Esophagus muscularis mucosa (tissue), 4 donors: ENCODE measurements around the gene GALNT2. TPM values are rescaled to one million over a fixed set of nuclear protein-coding genes. Genes with fewer than 3 reads are reported as not detected.

Source experiments
- DNase-seq: peaks from one replicate; pipeline ENCODE4 v3.0.0-alpha.2; 2017; ENCODE audit errors: extremely low spot score
- H3K27ac ChIP-seq, 4 donors: fragments of 200-600 bp; sonication (generic); replicated peaks in 1 of 4; 1 replicate in 3 of 4; 2 replicates in 1 of 4; pipeline ENCODE4 v1.5.1; 2016 to 2019; ENCODE audit warnings: mild to moderate bottlenecking in 1 of 4
- H3K27me3 ChIP-seq, 4 donors: fragments of 200-600 bp; sonication (generic); one replicate each; pipeline versions ENCODE4 v1.5.1 to v1.6.0; 2016 to 2019
- H3K36me3 ChIP-seq, 4 donors: fragments of 200-600 bp; sonication (generic); one replicate each; pipeline ENCODE4 v1.5.1; 2016 to 2019
- H3K4me1 ChIP-seq, 4 donors: fragments of 200-600 bp; sonication (generic); one replicate each; pipeline ENCODE4 v1.5.1; 2016 to 2019
- H3K4me3 ChIP-seq, 4 donors: fragments of 200-600 bp; sonication (generic); 1 replicate in 2 of 4; 2 replicates in 2 of 4; pipeline ENCODE4 v1.5.1; 2016 to 2019; ENCODE audit warnings: mild to moderate bottlenecking in 4 of 4, moderate library complexity in 1 of 4
- H3K9me3 ChIP-seq, 4 donors: fragments of 200-600 bp; sonication (generic); 1 replicate in 3 of 4; 2 replicates in 1 of 4; pipeline ENCODE4 v1.5.1; 2016 to 2019
- EP300 ChIP-seq: sonication (generic); formaldehyde crosslinking; IDR thresholded peaks from one replicate; pipeline ENCODE4 v1.6.1; 2017; ENCODE audit warnings: antibody characterized with exemption
- POLR2A ChIP-seq: fragments of 450-650 bp; IDR thresholded peaks from one replicate; pipeline ENCODE4 v1.6.1; 2017; ENCODE audit warnings: antibody characterized with exemption, moderate library complexity, mild to moderate bottlenecking, low read depth
- POLR2AphosphoS5 ChIP-seq, 2 donors: sonication (generic); formaldehyde crosslinking; IDR thresholded peaks; one replicate each; pipeline ENCODE4 v1.6.1; 2017; ENCODE audit warnings: antibody characterized with exemption in 2 of 2
- WGBS: methylation state at CpG from one replicate; pipeline ENCODE4 v1.1.5; 2018; 5-methylcytosine and 5-hydroxymethylcytosine counted together
- intact Hi-C: fragments of 100-400 bp; cut with DNase I; formaldehyde crosslinking; loops from one replicate; pipeline ENCODE4 v1.15.1; 2023
- total RNA-seq, 4 donors: library from RNA; depleted of rRNA; stranded (reverse); fragments of >200 nt; gene quantifications; one replicate each; pipeline versions ENCODE4 v1.1.0 to v1.2.1, GENCODE V29; 2016
- TF ChIP-seq, protein P1 (sequence below), 3 experiments: fragments of 200-600 bp in 2 of 3; fragments of 450-650 bp in 1 of 3; sonication (generic) in 2 of 3; IDR thresholded peaks; one replicate each; pipeline ENCODE4 v1.5.1; 2017 to 2019; ENCODE audit warnings: antibody characterized with exemption in 3 of 3, mild to moderate bottlenecking in 2 of 3, moderate library complexity in 1 of 3

Gene GALNT2
- total RNA-seq, 4 donors from 2014 or later: 89.6 to 145 (median 129) TPM

GRCh38 chr1:230246551-230246950, 179.5 kb downstream of the GALNT2 start:
- intact Hi-C loops: no loop called here
- Histone ChIP-seq H3K36me3 (peaks cover 60 to 96% (median 73%) of the 10 kb centered on the region in 4 donors), H3K27me3 (no peaks in the 10 kb centered on the region), H3K27ac (no peak overlapping the region), H3K4me3 (no peak overlapping the region), H3K4me1 (peaks cover 0 to 26% (median 5%) of the 10 kb centered on the region in 4 donors), H3K9me3 (no peaks in the 10 kb centered on the region)
- 94% methylated on average over 4 of the region's 4 CpGs for WGBS
- DNase-seq: no peak
- TF ChIP-seq POLR2AphosphoS5 (IDR thresholded peaks at IDR 0.05) (no peak), EP300 (no peak), POLR2A (no peak)
- TF ChIP-seq, protein P1, sequence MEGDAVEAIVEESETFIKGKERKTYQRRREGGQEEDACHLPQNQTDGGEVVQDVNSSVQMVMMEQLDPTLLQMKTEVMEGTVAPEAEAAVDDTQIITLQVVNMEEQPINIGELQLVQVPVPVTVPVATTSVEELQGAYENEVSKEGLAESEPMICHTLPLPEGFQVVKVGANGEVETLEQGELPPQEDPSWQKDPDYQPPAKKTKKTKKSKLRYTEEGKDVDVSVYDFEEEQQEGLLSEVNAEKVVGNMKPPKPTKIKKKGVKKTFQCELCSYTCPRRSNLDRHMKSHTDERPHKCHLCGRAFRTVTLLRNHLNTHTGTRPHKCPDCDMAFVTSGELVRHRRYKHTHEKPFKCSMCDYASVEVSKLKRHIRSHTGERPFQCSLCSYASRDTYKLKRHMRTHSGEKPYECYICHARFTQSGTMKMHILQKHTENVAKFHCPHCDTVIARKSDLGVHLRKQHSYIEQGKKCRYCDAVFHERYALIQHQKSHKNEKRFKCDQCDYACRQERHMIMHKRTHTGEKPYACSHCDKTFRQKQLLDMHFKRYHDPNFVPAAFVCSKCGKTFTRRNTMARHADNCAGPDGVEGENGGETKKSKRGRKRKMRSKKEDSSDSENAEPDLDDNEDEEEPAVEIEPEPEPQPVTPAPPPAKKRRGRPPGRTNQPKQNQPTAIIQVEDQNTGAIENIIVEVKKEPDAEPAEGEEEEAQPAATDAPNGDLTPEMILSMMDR (IDR thresholded peaks at IDR 0.05): no peak

DNA sequence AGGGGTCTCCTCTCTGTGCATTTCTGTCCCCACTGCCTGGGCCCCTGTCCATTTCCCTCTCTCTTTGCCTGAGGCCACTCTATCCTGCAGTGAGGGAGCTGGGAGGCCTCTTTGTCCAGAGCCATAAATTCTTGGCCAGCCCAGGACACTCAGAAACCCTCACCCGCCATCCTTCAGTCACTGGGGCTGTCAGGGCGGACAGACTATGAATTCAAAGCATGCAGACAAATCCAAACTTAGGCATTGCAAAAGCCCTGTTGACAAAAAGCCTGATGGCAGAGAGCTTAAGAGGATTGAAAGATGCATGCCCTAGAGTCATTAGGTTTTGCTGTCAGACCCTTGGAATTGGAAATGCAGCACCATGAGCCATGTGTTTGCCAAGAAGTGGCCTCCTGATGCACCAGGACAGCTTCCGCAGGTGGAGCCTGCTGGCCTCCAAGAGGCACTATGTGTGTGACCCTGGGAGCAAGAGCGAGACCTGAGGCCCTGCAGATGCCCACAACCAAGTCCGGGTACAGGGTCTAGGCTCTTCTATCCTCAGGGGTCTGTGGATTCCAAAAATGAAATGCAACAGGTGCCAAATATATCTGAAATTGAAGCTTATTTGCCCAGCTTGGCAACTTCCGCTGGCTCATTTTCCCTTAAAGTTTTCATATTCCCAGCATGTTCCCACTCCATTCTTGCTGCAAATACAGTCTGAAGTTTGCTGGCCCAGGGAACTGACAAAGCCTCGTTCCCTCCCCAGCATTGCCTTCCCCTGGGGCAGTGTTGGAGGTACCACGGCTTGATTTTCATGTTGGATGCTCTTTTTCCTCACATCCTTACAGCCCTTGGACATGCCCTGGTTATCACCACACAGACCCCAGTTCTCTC, 181.2 kb downstream of the GALNT2 start:
- intact Hi-C loops: no loop called here
- no peaks in the 10 kb centered on the region for H3K9me3 ChIP-seq
- H3K27me3 ChIP-seq: no peaks in the 10 kb centered on the region
- no peak for TF ChIP-seq POLR2AphosphoS5 (IDR thresholded peaks at IDR 0.05)
- TF ChIP-seq, protein P1 (IDR thresholded peaks at IDR 0.05): no peak
- no peak for TF ChIP-seq EP300
- TF ChIP-seq POLR2A: no peak
- no peak for DNase-seq
- 83% methylated on average over 5 of the region's 8 CpGs for WGBS
- H3K36me3 ChIP-seq: peaks cover 63 to 98% (median 75%) of the 10 kb centered on the region in 4 donors
- peaks cover 0 to 26% (median 5%) of the 10 kb centered on the region in 4 donors for H3K4me1 ChIP-seq
- no peak overlapping the region for H3K27ac ChIP-seq
- no peak overlapping the region for H3K4me3 ChIP-seq

- TF ChIP-seq POLR2AphosphoS5 (IDR thresholded peaks at IDR 0.05) (no peak), POLR2A (no peak), EP300 (no peak)
- H3K4me3 ChIP-seq: no peak overlapping the region
- H3K36me3 ChIP-seq: peaks cover 61 to 98% (median 73%) of the 10 kb centered on the region in 4 donors
- H3K9me3 ChIP-seq: no peaks in the 10 kb centered on the region
- peaks cover 0 to 26% (median 5%) of the 10 kb centered on the region in 4 donors for H3K4me1 ChIP-seq
- no peaks in the 10 kb centered on the region for H3K27me3 ChIP-seq
- intact Hi-C loops: no loop called here
- WGBS: 57% methylated on average over 7 of the region's 7 CpGs
- no peak overlapping the region for H3K27ac ChIP-seq
- no peak for DNase-seq
These were observed 181.8 kb downstream of the GALNT2 start for GRCh38 chr1:230248889-230249270.

DNA sequence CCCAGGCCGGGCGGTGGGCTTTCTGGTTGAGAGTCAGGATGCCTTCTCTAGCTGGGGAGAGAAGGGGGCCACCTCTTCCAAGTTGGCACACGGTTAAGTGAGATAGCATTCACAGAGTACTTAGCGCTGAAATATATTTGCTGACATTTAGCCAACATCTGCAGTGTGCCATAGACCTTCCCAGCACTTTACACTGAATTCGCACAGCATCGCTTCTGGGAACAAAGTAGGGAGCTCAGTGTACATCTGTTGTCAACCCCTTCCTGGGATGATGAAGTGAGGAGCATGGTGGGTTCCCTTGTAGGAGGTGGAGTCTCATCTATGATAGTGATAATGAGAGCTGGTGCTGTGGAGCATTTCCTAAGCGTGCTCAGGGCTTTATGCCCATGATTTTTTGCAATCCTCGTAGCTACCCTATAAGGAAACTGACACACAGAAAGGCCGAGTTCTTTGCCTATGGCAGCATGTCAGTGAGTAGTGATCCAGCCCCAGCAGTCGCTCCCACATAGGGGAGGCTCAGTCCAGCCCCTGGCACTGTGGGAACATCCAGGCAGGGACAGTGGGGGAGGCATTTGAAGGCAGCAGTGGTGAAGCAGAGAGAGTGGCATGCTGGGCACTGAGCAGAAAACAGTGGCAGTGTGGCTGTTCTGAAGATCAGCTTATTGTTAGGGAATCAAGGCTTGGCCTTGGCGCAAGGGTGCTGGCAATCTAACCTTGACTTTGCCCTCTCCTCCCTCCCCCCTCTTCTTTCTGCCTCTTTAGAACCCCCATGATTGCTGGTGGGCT, 182.8 kb downstream of the GALNT2 start:
- intact Hi-C loops: no loop called here
- DNase-seq: no peak
- H3K4me3 ChIP-seq: no peak overlapping the region
- H3K4me1 ChIP-seq: peaks cover 0 to 26% (median 5%) of the 10 kb centered on the region in 4 donors
- no peaks in the 10 kb centered on the region for H3K27me3 ChIP-seq
- peaks cover 60 to 98% (median 74%) of the 10 kb centered on the region in 4 donors for H3K36me3 ChIP-seq
- TF ChIP-seq EP300: no peak
- no peak overlapping the region for H3K27ac ChIP-seq
- WGBS: 93% methylated on average over 10 of the region's 11 CpGs
- no peaks in the 10 kb centered on the region for H3K9me3 ChIP-seq

GRCh38 chr1:230250666-230251065, 183.6 kb downstream of the GALNT2 start:
- TF ChIP-seq EP300: no peak
- TF ChIP-seq POLR2AphosphoS5 (IDR thresholded peaks at IDR 0.05): no peak
- TF ChIP-seq, protein P1 (IDR thresholded peaks at IDR 0.05): no peak
- TF ChIP-seq POLR2A: no peak
- intact Hi-C loops: no loop called here
- Histone ChIP-seq H3K27ac (no peak overlapping the region), H3K27me3 (no peaks in the 10 kb centered on the region), H3K4me3 (no peak overlapping the region), H3K36me3 (peaks cover 62 to 98% (median 79%) of the 10 kb centered on the region in 4 donors), H3K4me1 (peaks cover 0 to 26% (median 5%) of the 10 kb centered on the region in 4 donors), H3K9me3 (no peaks in the 10 kb centered on the region)
- DNase-seq: no peak
- 78% methylated on average over 8 of the region's 8 CpGs for WGBS
